HepG2 (cell line): ENCODE results near the gene ACTN3. TPM values are rescaled to one million over a fixed set of nuclear protein-coding genes. Genes with fewer than 3 reads are reported as not detected.

Source experiments
- ARHGAP35 ChIP-seq: sonication (generic); formaldehyde crosslinking; IDR thresholded peaks from 2 replicates; pipeline ENCODE4 v1.9.0; 2022; ENCODE audit warnings: mild to moderate bottlenecking, inconsistent platforms, moderate library complexity, missing genetic modification reagents, borderline replicate concordance
- BRF2 ChIP-seq: sonication (generic); formaldehyde crosslinking; IDR thresholded peaks from 2 replicates; pipeline ENCODE4 v1.8.1; 2022; ENCODE audit warnings: mild to moderate bottlenecking, missing genetic modification reagents
- ELK4 ChIP-seq: sonication (generic); formaldehyde crosslinking; IDR thresholded peaks from 2 replicates; pipeline ENCODE4 v1.9.0; 2021; ENCODE audit warnings: missing genetic modification reagents, borderline replicate concordance
- FIP1L1 ChIP-seq: fragments of 200-400 bp; formaldehyde crosslinking; IDR thresholded peaks from 2 replicates; pipeline ENCODE4 v1.6.1; 2018; ENCODE audit warnings: low read depth, mild to moderate bottlenecking, low read length, moderate library complexity, borderline replicate concordance; ENCODE audit not compliant: insufficient read depth
- GABPB1 ChIP-seq: IDR thresholded peaks from 2 replicates; pipeline ENCODE4 v1.6.1; 2016; ENCODE audit warnings: mild to moderate bottlenecking, missing genetic modification reagents, moderate library complexity, missing compliant biosample characterization
- JARID2 ChIP-seq: sonication (generic); formaldehyde crosslinking; IDR thresholded peaks from 2 replicates; pipeline ENCODE4 v1.8.1; 2023; ENCODE audit warnings: missing genetic modification reagents, inconsistent platforms; ENCODE audit not compliant: insufficient replicate concordance
- PCBP1 ChIP-seq: fragments of 200-400 bp; formaldehyde crosslinking; IDR thresholded peaks from 2 replicates; pipeline ENCODE4 v1.6.1; 2017; ENCODE audit warnings: mild to moderate bottlenecking, low read depth, low read length, borderline replicate concordance
- PHF21A ChIP-seq: sonication (generic); formaldehyde crosslinking; IDR thresholded peaks from 2 replicates; pipeline ENCODE4 v1.5.0; 2020; ENCODE audit warnings: mild to moderate bottlenecking, missing genetic modification reagents
- PHF5A ChIP-seq: IDR thresholded peaks from one replicate; pipeline ENCODE4 v1.6.1; 2018; ENCODE audit warnings: low read depth, missing genetic modification reagents; ENCODE audit not compliant: unreplicated experiment
- SP5 ChIP-seq: IDR thresholded peaks from 2 replicates; pipeline ENCODE4 v1.6.1; 2016; ENCODE audit warnings: low read depth, borderline replicate concordance
- SPEN ChIP-seq: sonication (generic); formaldehyde crosslinking; IDR thresholded peaks from 2 replicates; pipeline ENCODE4 v1.5.1; 2020; ENCODE audit warnings: low read depth, mild to moderate bottlenecking, missing genetic modification reagents
- SSRP1 ChIP-seq: IDR thresholded peaks from 2 replicates; pipeline ENCODE4 v1.6.1; 2016; ENCODE audit warnings: control low read depth
- ZBTB4 ChIP-seq: sonication (generic); formaldehyde crosslinking; IDR thresholded peaks from 2 replicates; pipeline ENCODE4 v1.4.0; 2020; ENCODE audit warnings: missing genetic modification reagents, mild to moderate bottlenecking, borderline replicate concordance
- ZMYM2 ChIP-seq: sonication (generic); formaldehyde crosslinking; IDR thresholded peaks from 2 replicates; pipeline ENCODE4 v1.8.0; 2022; ENCODE audit warnings: mild to moderate bottlenecking, missing genetic modification reagents
- ZNF260 ChIP-seq: sonication (generic); formaldehyde crosslinking; IDR thresholded peaks from 2 replicates; pipeline ENCODE4 v1.4.0; 2020; ENCODE audit warnings: missing genetic modification reagents, low read depth, mild to moderate bottlenecking, borderline replicate concordance
- ZNF280D ChIP-seq: sonication (generic); formaldehyde crosslinking; IDR thresholded peaks from 2 replicates; pipeline ENCODE4 v1.5.1; 2020; ENCODE audit warnings: mild to moderate bottlenecking, missing genetic modification reagents
- ZNF33B ChIP-seq: sonication (generic); formaldehyde crosslinking; IDR thresholded peaks from 2 replicates; pipeline ENCODE4 v1.5.1; 2020; ENCODE audit warnings: mild to moderate bottlenecking, missing genetic modification reagents
- ZNF460 ChIP-seq: sonication (generic); formaldehyde crosslinking; IDR thresholded peaks from 2 replicates; pipeline ENCODE4 v1.5.1; 2020; ENCODE audit warnings: missing genetic modification reagents, mild to moderate bottlenecking, borderline replicate concordance
- ZNF572 ChIP-seq: sonication (generic); formaldehyde crosslinking; IDR thresholded peaks from 2 replicates; pipeline ENCODE4 v1.5.1; 2020; ENCODE audit warnings: mild to moderate bottlenecking, missing genetic modification reagents
- polyA plus RNA-seq, 8 experiments: library from polyadenylated mRNA; depleted of rRNA in 3 of 8; stranded (reverse) in 7 of 8; unstranded in 1 of 8; fragments of >200 nt; fragmentation: Illumina TruSeq in 4 of 8; extraction: Trizol in 4 of 8; gene quantifications; 2 replicates each; pipeline versions ENCODE4 v1.2.1 to v1.2.3, GENCODE V29; 2011 to 2016; ENCODE audit warnings: low read depth in 4 of 8, missing spikeins in 1 of 8, mixed read lengths in 1 of 8; ENCODE audit not compliant: insufficient read depth in 1 of 8
- total RNA-seq, 5 experiments: library from RNA; depleted of rRNA; stranded (reverse); fragments of >200 nt; fragmentation: Illumina TruSeq; extraction: Trizol; gene quantifications; 2 replicates each; pipeline ENCODE4 v1.2.3, GENCODE V29; 2016; ENCODE audit warnings: low read depth in 1 of 5

Gene ACTN3
- total and polyA plus RNA-seq, 2 of the 13 experiments (the other 11 are each of a cell fraction or from before 2014, with no cell fraction given), result 0.04 to 0.09 TPM

GRCh38 chr11:66510271-66510989, 36.3 kb upstream of the ACTN3 start, which contains the start of gene BBS1 (continued):
- TF ChIP-seq ZNF260 (CRISPR knock-in tag) (no peak), ZNF460 (CRISPR knock-in tag) (no peak), SP5 (CRISPR knock-in tag) (peak; percentile 92), ZBTB4 (CRISPR knock-in tag) (no peak), PCBP1 (0 out of 2 replicates have a peak, but pooled peaks have one; percentile 72), GABPB1 (CRISPR knock-in tag) (peak; percentile 94), BRF2 (CRISPR knock-in tag) (no peak), ZNF572 (CRISPR knock-in tag) (peak; percentile 95; the same call in 1 of the 2 replicates), ELK4 (no peak), ZMYM2 (0 out of 2 replicates have a peak, but pooled peaks have one; percentile 36), PHF21A (peak; percentile 35; the same call in 1 of the 2 replicates), JARID2 (no peak), ZNF33B (CRISPR knock-in tag) (no peak), FIP1L1 (no peak), PHF5A (CRISPR knock-in tag) (peak; percentile 89), ZNF280D (no peak), SSRP1 (CRISPR knock-in tag) (0 out of 2 replicates have a peak, but pooled peaks have one; percentile 70), SPEN (CRISPR knock-in tag) (peak; percentile 88), ARHGAP35 (no peak)
